Measurements from ENCODE around the gene ZC3H18.

ZC3H18 gene

GRCh38 chr16:88638323-88639230, 68.4 kb downstream of the ZC3H18 start, which contains the start of gene IL17C:
Gene IL17C (plus strand): TSS chr16:88638572. CDS start chr16:88638642, 70 bp downstream.
- DNase-seq = no peak
- Histone ChIP-seq H3K27me3 (peaks cover 0 to 68% of the 10 kb centered on the region in 2 donors), H3K27ac (no peak within 1 kb of the TSS), H3K9me3 (no peaks in the 10 kb centered on the region), H3K4me3 (no peak within 1 kb of the TSS), H3K36me3 (peaks cover 0 to 7% (median 2%) of the 10 kb centered on the region in 3 donors), H3K4me1 (peaks cover 0 to 16% (median 14%) of the 10 kb centered on the region in 4 donors)
- intact Hi-C loops (cut with DNase I; ENCODE audit: low total_unique reads) = no loop called here
- TF ChIP-seq CTCF (IDR thresholded peaks at IDR 0.05) = no peak

- no peak overlapping the region for H3K4me3 ChIP-seq
- no peak for TF ChIP-seq CTCF (IDR thresholded peaks at IDR 0.05)
- H3K27me3 ChIP-seq = peaks cover 0 to 63% of the 10 kb centered on the region in 2 donors
- intact Hi-C loops (cut with DNase I; ENCODE audit: low total_unique reads) = no loop called here
- peaks cover 0 to 9% (median 8%) of the 10 kb centered on the region in 4 donors for H3K4me1 ChIP-seq
- peaks cover 0 to 11% (median 0%) of the 10 kb centered on the region in 3 donors for H3K36me3 ChIP-seq
- H3K9me3 ChIP-seq = no peaks in the 10 kb centered on the region
- no peak for DNase-seq
- no peak overlapping the region for H3K27ac ChIP-seq
Measured at GRCh38 chr16:88639231-88640038, 69.2 kb downstream of the ZC3H18 start.

- Histone ChIP-seq H3K4me1 (peaks cover 0 to 3% (median 1%) of the 10 kb centered on the region in 4 donors), H3K27ac (no peak overlapping the region), H3K9me3 (no peaks in the 10 kb centered on the region), H3K4me3 (no peak overlapping the region), H3K36me3 (peaks cover 0 to 11% (median 0%) of the 10 kb centered on the region in 3 donors), H3K27me3 (peaks cover 0 to 59% of the 10 kb centered on the region in 2 donors)
- DNase-seq = no peak
- TF ChIP-seq CTCF (IDR thresholded peaks at IDR 0.05) = no peak
- intact Hi-C loops (cut with DNase I; ENCODE audit: low total_unique reads) = no loop called here
Measured at GRCh38 chr16:88640039-88640495, 69.9 kb downstream of the ZC3H18 start.

- intact Hi-C loops (cut with DNase I; ENCODE audit: low total_unique reads) = no loop called here
- Histone ChIP-seq H3K9me3 (no peaks in the 10 kb centered on the region), H3K4me1 (no peaks in the 10 kb centered on the region), H3K27ac (no peak overlapping the region), H3K27me3 (peaks cover 0 to 54% of the 10 kb centered on the region in 2 donors), H3K4me3 (no peak overlapping the region), H3K36me3 (peaks cover 0 to 11% (median 0%) of the 10 kb centered on the region in 3 donors)
- DNase-seq = no peak
- TF ChIP-seq CTCF (IDR thresholded peaks at IDR 0.05) = no peak
Measured at GRCh38 chr16:88640498-88641247, 70.5 kb downstream of the ZC3H18 start.
